GM18508 (cell line): Measurements from ENCODE around the gene FAXDC2.

ENCODE experiments used
- ATAC-seq: cut with Tn5 transposase; IDR thresholded peaks from one replicate; pipeline ENCODE4 v1.9.1; 2021; ENCODE audit warnings: moderate number of reproducible peaks; ENCODE audit not compliant: insufficient read depth, unreplicated experiment

Gene FAXDC2, protein sequence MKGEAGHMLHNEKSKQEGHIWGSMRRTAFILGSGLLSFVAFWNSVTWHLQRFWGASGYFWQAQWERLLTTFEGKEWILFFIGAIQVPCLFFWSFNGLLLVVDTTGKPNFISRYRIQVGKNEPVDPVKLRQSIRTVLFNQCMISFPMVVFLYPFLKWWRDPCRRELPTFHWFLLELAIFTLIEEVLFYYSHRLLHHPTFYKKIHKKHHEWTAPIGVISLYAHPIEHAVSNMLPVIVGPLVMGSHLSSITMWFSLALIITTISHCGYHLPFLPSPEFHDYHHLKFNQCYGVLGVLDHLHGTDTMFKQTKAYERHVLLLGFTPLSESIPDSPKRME

DNA sequence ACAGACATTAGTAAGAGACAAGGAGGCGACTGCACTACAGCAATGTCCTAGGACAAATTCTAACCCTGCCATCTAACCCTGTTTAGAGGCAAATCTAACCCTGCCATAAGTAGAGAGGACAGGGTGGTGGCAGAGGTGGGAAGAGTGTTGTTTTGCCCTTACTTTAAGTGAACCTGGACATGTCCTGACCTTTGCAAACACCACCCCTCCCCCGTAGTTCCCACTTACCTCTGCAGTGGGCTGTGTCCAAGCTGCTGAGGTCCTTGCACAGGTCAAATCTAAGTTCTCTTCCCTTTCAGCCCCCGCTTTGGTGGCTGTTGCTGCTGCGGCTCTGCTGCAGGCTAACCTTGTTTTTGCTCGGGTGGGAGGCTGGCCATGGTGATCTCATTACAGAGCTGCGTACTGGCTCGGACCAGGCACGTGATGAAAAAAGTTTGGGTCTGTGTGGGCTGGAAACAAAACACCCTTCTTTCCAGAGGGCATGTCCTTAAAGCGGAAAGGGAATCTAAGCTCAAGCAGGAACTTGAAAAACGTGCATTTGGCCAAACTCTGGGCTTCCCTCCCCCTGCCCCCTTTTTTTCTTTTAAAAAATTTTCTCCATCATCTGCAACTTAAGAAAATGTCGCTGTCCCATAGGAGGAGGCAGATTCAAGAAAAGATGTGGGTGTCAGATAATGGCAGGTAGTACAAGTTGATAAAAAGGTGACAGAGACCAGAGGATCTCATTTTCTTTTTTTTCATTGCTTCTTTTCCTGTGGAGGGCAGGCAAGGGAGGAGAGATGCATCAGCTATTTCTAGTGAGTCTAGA, at the start of gene FAXDC2:
FAXDC2 (minus strand) TSS at position 349 of the 808 bp plus-strand sequence. CDS start 12,425 bp downstream, outside the sequence.
- ATAC-seq: no peak

DNA sequence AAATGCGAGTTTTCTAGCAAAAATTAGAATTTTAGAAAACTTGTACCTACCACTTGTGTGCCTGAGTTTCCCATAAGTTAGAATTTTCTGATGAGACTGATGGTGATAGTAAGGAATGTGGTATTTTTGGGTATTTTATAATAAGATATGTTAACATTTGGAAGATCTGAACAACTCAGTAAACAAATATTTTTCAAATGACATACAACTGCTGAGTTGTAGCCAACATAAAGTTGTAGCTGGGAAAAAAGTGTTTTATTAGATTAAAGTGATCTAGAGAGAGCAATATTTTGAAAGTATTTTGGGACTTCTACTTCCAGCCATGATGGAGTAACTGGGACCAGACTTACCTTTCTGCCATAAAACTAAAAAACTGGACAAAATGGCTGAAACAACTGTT, 49.7 kb upstream of the FAXDC2 start:
- ATAC-seq: no peak

DNA sequence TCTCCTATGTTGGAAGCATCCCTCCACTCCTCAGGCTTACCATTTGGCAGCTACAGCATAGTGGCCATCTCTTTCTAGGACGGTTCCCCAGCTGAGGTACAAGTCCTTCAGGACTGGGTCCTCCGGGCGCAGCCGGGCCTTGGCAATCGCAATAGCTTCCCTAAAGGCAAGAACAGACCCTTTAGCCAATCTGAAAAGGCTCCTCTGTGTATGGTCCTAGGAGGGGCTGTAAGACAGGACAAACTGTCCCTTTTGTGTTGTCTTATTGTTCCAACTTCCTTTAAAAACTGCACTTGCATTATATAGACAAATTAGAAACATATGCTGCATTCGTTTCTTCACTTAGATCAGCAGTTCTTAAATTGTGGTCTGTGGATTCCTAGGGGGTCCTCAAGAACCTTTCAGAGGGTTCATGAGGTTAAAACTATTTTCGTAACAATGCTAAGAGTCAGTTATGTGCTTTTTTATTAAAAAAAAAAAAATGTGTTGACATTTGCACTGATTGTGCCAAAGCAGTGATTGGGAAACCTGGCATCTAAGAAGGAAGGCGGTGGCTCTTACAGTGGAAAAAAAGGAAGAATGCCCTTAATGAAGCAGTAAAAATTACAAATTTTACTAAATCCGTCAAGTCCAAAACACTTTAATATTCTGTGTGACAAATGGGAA, 48.9 kb upstream of the FAXDC2 start:
- no peak for ATAC-seq

DNA sequence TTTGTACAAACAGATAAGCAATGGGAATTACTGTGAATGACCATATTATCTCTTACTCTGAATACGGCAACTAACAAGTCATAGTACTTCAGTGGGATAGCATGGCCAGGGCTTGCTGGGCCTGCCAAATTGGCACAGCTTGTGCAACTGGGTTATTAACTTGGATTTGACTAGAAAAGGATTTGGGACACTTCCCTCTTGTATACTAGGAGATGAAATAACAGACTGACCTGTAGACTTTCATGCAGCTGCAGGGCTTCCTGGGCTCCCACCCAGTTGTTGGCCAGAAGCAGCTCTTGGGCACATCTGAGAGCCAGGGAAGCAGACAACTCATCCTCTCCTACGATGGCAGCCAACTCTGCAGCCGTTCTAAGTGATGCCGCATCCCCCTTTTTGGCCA, 47.8 kb upstream of the FAXDC2 start:
- no peak for ATAC-seq

DNA sequence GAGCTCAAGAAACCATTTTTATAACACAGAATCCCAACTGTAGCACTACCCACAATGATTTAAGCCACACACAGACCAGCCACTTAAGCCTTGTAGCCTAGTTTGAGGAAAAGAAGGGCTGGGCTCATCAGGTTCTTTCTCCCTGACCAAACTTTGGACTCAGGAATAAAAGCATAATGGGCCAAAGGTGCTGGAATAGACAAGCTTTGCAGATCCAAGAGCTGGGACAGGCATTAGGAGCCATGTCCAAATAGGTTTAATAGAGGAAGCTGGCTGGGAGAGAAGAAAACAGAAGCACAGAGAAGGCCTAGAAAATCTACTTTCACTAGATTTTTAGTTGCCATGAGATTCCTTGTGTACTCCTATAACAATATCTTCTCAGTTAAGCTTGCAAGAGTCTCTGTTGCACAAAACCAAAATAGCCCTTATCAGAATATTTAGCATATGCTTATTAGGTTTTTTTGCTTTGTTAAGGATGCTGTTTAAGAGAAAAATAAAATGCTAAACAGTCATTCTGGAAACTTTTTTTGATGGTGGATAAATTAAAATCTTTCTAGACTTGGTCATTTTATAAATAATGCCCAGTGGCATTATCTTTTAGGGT, 46.3 kb upstream of the FAXDC2 start:
- ATAC-seq: no peak

DNA sequence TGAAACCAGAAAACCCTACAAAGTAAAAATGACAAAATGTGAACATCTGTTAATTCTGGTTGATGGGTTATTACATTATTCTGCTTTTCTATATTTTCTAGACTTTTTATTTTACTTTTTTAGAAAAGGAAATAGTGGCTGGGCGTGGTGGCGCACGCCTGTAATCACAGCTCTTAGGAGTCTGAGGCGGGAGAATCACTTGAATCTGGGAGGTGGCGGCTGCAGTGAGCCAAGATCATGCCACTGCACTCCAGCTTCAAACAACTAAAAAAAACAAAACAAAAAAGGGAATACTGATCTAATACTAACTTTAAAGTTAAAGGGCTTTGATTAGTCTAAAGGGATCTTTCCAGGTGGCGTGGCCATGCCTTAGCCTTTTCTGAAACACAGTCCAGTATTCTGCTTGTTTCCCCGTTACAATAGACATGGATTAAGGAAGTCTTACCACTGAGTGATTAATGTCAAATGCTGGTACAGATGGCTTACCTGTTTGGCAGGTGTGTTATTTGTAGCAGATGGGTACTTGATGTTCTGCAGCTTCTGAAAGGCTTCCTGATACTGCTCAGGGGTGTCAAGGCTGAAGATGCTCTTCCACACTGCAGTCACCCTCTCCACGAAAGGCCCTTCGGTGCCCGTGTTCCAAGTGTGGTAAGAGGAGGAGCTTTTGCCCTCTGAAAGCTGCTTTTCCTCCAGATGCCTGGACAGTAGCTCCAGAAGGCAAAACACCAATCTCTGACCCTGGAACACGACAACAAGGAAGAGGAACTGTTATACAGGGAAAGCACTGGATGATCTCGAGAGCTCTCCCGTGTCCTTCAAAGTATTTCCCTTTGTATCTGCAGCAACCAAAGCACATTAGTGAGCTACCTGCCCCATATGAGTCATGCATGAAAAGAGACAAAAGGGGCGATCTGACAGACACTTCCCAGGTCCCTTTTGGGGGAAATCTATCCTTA, 45.5 kb upstream of the FAXDC2 start:
- ATAC-seq: no peak

DNA sequence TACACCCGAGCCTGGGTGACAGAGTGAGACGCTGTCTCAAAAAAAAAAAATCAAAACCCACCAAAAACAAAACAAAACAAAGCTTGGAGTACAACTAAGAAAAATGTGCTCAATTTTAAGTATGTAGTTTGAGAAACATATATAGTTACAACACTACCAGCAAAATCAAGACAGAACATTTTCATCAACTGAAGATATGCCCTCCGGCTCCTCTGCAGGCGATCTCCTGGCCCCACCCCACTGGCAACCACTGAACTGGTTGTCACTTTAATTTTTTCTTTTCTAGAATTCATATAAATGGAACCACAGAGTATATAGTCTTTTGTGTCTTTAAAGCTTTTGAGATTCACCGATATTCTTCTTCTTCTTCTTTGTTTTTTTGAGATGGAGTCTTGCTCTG, 43.0 kb upstream of the FAXDC2 start:
- ATAC-seq: no peak

DNA sequence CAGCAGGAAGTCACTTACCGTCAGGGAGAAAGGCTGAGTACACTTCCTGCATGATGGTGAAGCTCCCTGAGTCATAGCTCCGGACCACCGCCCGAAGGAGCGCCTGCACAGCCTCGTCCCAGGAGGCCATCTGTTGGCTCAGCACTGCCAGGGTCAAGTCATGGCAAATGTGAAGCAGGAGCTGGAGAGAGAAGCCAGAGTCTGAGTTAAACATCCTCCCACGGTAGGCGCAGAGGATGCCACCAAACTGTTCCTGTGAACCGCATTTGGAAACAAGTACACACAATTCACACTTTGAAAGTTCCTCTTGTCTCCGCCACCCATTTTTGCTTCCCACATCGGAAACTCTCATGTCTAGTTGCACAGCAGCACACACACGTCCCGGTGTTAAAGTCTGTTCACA, 42.0 kb upstream of the FAXDC2 start:
- ATAC-seq: no peak

DNA sequence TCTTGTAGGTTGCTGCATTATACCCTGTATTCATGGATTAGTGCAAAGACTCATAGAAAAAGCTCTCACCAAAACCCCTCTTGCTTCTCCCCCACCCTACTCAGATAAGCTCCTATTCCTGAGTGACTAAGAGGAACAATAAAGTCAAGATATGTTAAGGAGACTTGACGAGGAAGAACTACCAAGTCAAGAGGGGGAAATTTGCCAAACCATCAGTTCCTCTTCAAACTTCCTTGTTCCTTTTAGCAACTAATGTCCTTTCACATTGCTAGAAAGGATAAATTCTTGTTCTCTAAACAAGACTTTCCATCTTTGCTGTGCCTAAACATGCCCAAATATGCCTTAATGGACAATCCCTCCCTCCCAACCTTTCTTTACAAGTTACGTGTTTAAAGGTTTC, 35.0 kb upstream of the FAXDC2 start:
- no peak for ATAC-seq

DNA sequence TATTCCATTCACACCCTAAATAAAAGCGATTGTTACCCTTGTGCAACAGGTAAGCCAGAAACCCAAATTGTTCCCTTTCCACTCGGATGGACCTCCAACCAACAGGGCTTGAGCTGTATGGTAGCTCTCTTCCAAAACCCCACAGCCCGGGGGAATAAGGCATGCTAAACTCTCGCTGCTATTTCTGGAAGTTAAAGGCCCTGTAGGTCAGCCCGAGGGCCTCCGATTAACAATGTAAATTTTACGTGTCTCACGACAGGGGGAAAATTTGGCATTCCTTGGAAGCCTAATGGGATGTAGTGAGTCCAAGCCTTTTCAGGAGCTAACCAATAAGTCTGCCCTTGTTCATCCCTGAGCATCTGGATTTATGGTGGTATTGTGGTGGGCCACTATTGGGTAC, 34.0 kb upstream of the FAXDC2 start:
- ATAC-seq: no peak

DNA sequence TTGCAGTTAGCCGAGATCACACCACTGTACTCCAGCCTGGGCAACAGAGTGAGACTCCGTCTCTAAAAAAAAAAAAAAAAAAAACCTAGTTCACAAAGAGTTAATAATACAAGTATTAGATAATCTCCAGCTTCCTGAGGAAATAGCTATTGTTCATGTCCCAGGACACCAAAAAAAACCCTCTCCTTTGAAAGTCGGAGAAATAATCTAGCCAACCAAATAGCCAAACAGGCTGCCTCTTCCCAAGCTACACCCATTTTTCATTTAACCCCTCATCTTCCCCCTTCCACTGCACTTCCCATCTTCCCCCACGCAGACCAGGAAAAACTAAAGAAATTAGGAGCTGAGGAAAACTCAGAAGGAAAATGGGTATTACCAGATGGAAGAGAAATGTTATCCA, 31.6 kb upstream of the FAXDC2 start:
- ATAC-seq: no peak

DNA sequence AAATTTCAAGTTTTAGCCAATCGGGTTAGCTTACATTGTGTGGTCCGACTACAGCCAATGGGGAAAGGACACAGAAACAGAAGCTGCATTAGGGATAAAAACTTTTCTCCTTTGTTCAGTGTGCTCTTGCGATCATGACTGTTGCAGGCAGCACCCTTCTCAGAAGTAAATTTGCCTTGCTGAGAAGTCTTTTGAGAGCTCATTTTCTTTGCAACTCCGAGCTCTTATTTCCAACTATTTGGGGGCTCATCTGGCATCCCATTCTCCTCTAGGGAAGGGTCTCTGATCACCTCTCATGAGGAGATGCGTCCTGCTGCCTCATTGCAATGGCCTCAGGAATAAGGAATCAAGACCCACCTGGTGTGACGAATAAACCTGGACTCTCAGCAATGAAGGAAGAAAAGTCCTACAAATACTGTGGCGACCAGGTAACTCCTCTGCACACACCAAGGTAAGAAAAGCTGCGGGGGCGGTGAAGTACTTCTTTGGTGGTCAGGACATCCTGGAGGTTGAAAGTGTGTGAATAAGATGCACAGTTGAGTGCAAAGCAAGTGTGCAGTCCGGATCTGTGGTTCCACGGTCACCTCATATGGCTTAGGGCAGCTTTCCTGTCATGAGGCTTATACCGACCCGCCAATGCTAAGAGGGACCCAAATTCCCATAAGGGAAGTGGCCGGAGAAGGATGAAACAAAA, 28.4 kb upstream of the FAXDC2 start:
- no peak for ATAC-seq

DNA sequence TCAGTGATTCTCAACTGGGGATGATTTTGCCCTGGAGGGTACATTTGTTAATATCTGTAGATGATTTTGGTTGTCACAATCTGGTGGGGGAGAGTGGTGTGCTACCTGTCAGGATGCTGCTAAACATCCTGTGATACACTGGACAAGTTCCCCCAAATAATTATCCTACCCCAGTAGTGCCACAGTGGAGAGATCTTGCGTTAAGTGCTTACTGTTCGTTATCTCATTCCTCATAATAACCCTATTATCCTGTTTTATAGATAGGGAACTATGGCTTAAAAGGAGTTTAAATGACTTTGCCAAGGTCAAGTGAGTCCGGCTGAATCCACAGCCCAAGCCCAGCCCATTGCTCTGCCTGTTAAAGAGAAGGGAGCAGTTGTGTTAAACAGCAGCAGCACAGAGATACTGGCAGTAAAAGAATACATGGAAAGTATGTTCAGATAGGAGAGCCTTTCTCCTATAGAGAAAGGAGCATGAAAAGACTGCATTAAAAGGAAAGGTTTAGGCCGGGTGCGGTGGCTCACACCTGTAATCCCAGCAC, 23.5 kb upstream of the FAXDC2 start:
- ATAC-seq: no peak

DNA sequence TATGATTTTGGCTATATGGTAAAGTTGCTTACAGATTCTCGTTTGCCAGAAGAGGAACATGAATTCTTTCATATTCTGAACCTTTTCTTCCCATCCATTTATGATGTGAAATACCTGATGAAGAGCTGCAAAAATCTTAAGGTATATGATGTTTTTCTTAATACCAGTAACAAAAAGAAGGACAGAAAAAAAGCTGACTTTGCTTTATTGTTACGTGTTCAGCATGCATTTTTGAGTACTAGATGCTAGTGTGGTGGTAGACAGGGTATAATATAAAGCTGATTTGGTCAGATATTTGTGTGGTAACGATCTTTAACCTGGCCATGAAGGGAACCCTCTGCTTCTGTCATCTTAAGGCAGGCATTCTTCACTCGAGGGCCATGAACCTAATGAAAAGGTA, 21.3 kb upstream of the FAXDC2 start:
- ATAC-seq: no peak

DNA sequence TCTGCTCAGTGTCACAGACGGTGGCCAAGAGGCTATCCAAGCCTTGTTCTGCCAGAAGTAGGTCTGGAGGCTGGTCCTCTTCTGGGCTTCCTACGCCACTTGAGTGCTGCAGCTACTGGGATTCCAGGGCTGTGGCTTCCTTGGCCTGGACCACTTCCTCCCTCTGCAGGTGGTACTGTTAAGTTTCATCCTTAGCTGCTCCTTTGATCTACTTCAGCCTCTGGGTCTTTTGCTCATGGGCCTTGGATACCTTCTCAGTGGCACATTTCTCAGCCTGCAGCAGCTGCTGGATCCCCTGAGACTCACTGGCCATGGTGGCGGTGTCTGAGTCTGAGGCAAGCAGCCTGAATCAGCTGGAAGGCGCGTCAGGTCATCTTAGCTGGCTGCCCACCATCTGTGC, 18.3 kb upstream of the FAXDC2 start:
- ATAC-seq: no peak

DNA sequence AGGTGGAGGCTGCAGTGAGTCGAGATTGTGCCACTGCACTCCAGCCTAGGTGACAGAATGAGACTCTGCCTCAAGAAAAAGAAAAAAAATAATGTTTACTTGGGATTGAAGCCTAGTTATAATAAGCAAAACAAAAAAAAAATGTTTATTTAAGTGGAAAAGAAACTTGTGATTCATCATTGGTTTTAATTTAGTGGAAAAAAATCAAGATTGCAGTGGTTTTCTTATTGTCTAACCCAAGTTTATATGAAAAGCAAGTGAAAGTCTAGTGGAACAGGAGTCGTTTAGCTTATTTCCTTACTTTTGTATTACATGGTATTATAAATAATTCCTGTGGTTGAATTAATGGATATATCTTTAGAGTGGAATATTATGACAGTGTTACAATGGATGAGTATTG, 16.4 kb upstream of the FAXDC2 start:
- ATAC-seq: no peak

DNA sequence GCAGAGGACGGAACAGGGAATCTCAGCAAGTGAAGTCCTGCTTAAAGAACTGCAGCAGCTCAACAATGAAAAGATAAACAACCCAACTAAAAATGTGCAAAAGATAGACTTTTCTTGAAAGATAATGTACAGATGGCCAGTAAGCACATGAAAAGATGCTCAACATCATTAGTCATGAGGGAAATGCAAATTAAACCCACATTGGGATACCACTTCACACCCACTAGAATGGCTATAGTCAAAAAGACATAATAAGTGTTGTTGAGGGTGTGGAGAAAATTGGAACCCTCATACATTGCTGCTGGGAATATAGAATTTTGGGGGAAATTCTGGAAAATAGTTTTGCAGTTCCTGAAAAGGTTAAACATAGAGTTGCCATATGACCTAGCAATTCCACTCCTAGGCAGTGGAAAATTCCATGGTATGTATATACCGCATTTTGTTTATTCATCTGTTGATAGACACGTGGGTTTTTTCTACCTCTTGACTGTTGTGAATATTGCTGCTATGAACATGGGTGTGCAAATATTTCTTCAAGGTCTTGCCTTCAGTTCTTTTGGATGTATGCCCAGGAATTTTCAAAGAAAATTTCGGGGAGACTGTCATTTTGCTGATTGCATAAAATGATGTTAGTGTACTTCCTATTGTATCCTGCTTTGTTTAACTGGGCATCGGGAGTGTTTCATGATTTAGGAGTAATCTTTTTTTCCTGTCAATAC, 15.2 kb upstream of the FAXDC2 start:
- ATAC-seq: no peak
